PC-9 (cell line): ENCODE measurements around the gene COL4A4. TPM values are rescaled to one million over a fixed set of nuclear protein-coding genes. Genes with fewer than 3 reads are reported as not detected.

ENCODE experiments used
- BruUV-seq: library from RNA; stranded (reverse); fragments of 400-500 nt; replicated peaks from 2 replicates; lab custom pipeline; 2021; lab: Mats Ljungman, UMichigan
- CTCF ChIA-PET: fragments of 300-600 bp; sonication (Branson Sonifier 250); formaldehyde crosslinking; loops from one replicate; lab custom pipeline; 2022; ENCODE audit warnings: antibody characterized with exemption; lab: Charles Lee
- POLR2A ChIA-PET: fragments of 300-600 bp; sonication (Branson Sonifier 250); formaldehyde crosslinking; loops from one replicate; lab custom pipeline; 2022; ENCODE audit warnings: antibody characterized with exemption; ENCODE audit not compliant: unreplicated experiment; lab: Charles Lee
- DNase-seq, 2 experiments: peaks; one replicate each; pipeline versions ENCODE4 v3.0.0 to v3.0.0-alpha.2; 2015 to 2022; ENCODE audit warnings: mixed read lengths in 1 of 2
- H2AFZ ChIP-seq: fragments of 200-600 bp; sonication (generic); 2 replicates; pipeline ENCODE4 v1.8.1; 2017; ENCODE audit warnings: antibody characterized with exemption
- H3F3A ChIP-seq: fragments of 200-600 bp; sonication (generic); 2 replicates; pipeline ENCODE4 v1.8.1; 2017; ENCODE audit warnings: antibody characterized with exemption, mild to moderate bottlenecking, low read depth; ENCODE audit not compliant: insufficient read depth
- H3K27ac ChIP-seq: fragments of 200-600 bp; sonication (generic); 2 replicates; pipeline ENCODE4 v1.6.1; 2016; ENCODE audit warnings: mixed run types
- H3K27me3 ChIP-seq: fragments of 200-600 bp; sonication (generic); 2 replicates; pipeline ENCODE4 v1.6.1; 2016; ENCODE audit warnings: low read depth, mixed run types; ENCODE audit not compliant: insufficient read depth
- H3K36me3 ChIP-seq: fragments of 200-600 bp; sonication (generic); 2 replicates; pipeline ENCODE4 v1.6.1; 2016; ENCODE audit warnings: low read depth, mixed run types
- H3K4me1 ChIP-seq: fragments of 200-600 bp; sonication (generic); replicated peaks from 2 replicates; pipeline ENCODE4 v1.6.1; 2016; ENCODE audit warnings: mixed run types; ENCODE audit not compliant: insufficient read depth
- H3K4me2 ChIP-seq: fragments of 200-600 bp; sonication (generic); 2 replicates; pipeline ENCODE4 v1.6.1; 2017; ENCODE audit warnings: mixed run types
- H3K4me3 ChIP-seq: fragments of 200-600 bp; sonication (generic); 2 replicates; pipeline ENCODE4 v1.6.1; 2016; ENCODE audit warnings: mixed run types
- H3K79me2 ChIP-seq: fragments of 200-600 bp; sonication (generic); 2 replicates; pipeline ENCODE4 v1.6.1; 2017; ENCODE audit warnings: low read depth, mixed run types
- H3K9me2 ChIP-seq: fragments of 200-600 bp; sonication (generic); 2 replicates; pipeline ENCODE4 v1.8.1; 2017; ENCODE audit warnings: mild to moderate bottlenecking; ENCODE audit not compliant: insufficient read depth
- H3K9me3 ChIP-seq: fragments of 200-600 bp; sonication (generic); 2 replicates; pipeline ENCODE4 v1.8.1; 2016; ENCODE audit warnings: low read depth; ENCODE audit not compliant: insufficient read depth
- H4K20me1 ChIP-seq: fragments of 200-600 bp; sonication (generic); 2 replicates; pipeline ENCODE4 v1.8.1; 2017; ENCODE audit not compliant: insufficient read depth
- CTCF ChIP-seq: fragments of 200-600 bp; sonication (generic); conservative IDR thresholded peaks from 2 replicates; pipeline ENCODE4 v1.6.1; 2017; ENCODE audit warnings: mixed run types, antibody characterized with exemption, mild to moderate bottlenecking, moderate library complexity
- EZH2 ChIP-seq: fragments of 200-600 bp; sonication (generic); IDR thresholded peaks from 2 replicates; pipeline ENCODE4 v1.8.0; 2017; ENCODE audit warnings: antibody characterized with exemption, low read depth
- intact Hi-C: fragments of 100-400 bp; cut with micrococcal nuclease; formaldehyde crosslinking; loops from one replicate; pipeline ENCODE4 v1.10.0; 2022; ENCODE audit not compliant: unreplicated experiment
- total RNA-seq: library from RNA; stranded (reverse); gene quantifications from 2 replicates; pipeline ENCODE4 v1.2.3, GENCODE V29; 2021

COL4A4 gene
- total RNA-seq, 1 experiment from 2014 or later, result 5.6 TPM

DNA sequence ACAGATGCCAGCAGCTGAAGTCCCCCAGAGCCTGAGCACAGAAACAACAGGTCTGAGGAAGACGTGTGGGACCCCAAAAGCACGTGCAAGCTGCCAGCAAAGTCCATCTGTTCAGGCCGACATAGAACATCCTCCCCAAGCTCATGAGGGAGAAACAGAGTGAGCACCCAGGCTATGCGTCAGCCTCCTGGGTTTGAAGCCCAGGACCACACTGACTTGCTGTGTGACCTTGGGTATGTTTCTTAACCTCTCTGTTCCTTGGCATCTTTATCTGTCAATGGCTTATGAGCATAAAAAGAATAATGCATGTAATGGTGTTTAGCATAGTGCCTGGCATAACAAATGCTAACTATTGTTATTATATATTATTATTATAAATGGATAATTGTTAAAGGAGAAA lies 40.3 kb downstream of the COL4A4 start:
- no peaks in the 10 kb centered on the region for H3F3A ChIP-seq
- H3K27me3 ChIP-seq, result no peaks in the 10 kb centered on the region
- H3K9me2 ChIP-seq, result no peaks in the 10 kb centered on the region
- H3K79me2 ChIP-seq, result no peaks in the 10 kb centered on the region
- H3K27ac ChIP-seq, result no peak overlapping the region
- H2AFZ ChIP-seq, result no peak overlapping the region
- ChIA-PET POLR2A (no interaction called here), CTCF (no interaction called here)
- TF ChIP-seq EZH2, result no peak
- TF ChIP-seq CTCF, result no peak
- intact Hi-C loops, result loop anchor here (10.0 kb wide), 2 partner anchors 531 to 1531 kb away; no protein-coding TSS in a partner anchor
- DNase-seq, result no peak
- H3K4me1 ChIP-seq, result no peaks in the 10 kb centered on the region
- BruUV-seq, result no TSS peak
- H3K4me3 ChIP-seq, result no peak overlapping the region
- no peak overlapping the region for H3K4me2 ChIP-seq
- no peaks in the 10 kb centered on the region for H4K20me1 ChIP-seq
- H3K36me3 ChIP-seq, result no peaks in the 10 kb centered on the region
- H3K9me3 ChIP-seq, result no peaks in the 10 kb centered on the region

DNA sequence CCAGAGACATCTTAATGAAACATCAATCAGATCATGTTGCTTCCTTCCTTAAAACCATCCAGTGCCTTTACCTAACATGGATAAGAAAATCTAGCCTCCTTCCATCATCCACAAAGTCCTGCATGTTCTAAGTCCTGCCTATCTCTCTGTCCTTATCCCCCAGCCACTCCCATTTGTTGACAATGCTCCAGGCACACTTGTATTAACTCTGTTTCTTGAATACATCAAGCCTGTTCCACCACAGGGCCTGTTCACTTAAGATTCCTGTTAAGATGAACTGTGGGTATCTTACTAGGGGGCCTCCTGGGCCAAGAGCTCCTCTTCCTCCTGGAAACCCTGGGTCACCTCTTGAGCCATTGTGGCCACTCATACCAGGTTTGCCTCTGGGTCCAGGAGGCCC lies 45.7 kb downstream of the COL4A4 start:
- H3K9me3 ChIP-seq, result no peaks in the 10 kb centered on the region
- intact Hi-C loops, result no loop called here
- no peak overlapping the region for H2AFZ ChIP-seq
- no peaks in the 10 kb centered on the region for H3F3A ChIP-seq
- H4K20me1 ChIP-seq, result no peaks in the 10 kb centered on the region
- CTCF ChIA-PET, result no interaction called here
- no peaks in the 10 kb centered on the region for H3K79me2 ChIP-seq
- no TSS peak for BruUV-seq
- no peak overlapping the region for H3K27ac ChIP-seq
- H3K27me3 ChIP-seq, result no peaks in the 10 kb centered on the region
- H3K36me3 ChIP-seq, result no peaks in the 10 kb centered on the region
- no peak overlapping the region for H3K4me2 ChIP-seq
- POLR2A ChIA-PET, result no interaction called here
- no peak for DNase-seq
- TF ChIP-seq EZH2 (no peak), CTCF (no peak)
- H3K4me1 ChIP-seq, result no peaks in the 10 kb centered on the region
- no peak overlapping the region for H3K4me3 ChIP-seq
- no peaks in the 10 kb centered on the region for H3K9me2 ChIP-seq

- BruUV-seq, result no TSS peak
- no peaks in the 10 kb centered on the region for H3F3A ChIP-seq
- H3K4me2 ChIP-seq, result no peak overlapping the region
- no peaks in the 10 kb centered on the region for H3K27me3 ChIP-seq
- H3K4me3 ChIP-seq, result no peak overlapping the region
- no peak overlapping the region for H2AFZ ChIP-seq
- H3K4me1 ChIP-seq, result no peaks in the 10 kb centered on the region
- no peaks in the 10 kb centered on the region for H3K36me3 ChIP-seq
- no peaks in the 10 kb centered on the region for H3K9me2 ChIP-seq
- H3K9me3 ChIP-seq, result no peaks in the 10 kb centered on the region
- no peak for DNase-seq
- ChIA-PET CTCF (no interaction called here), POLR2A (no interaction called here)
- intact Hi-C loops, result no loop called here
- no peaks in the 10 kb centered on the region for H4K20me1 ChIP-seq
- no peaks in the 10 kb centered on the region for H3K79me2 ChIP-seq
- no peak overlapping the region for H3K27ac ChIP-seq
- no peak for TF ChIP-seq CTCF
- no peak for TF ChIP-seq EZH2
Observed at GRCh38 chr2:227117852-227118251, 46.2 kb downstream of the COL4A4 start.
